HG02571 (cell line): ENCODE measurements around the gene PTPN1.
A peak's percentile ranks its signal among the peaks of the same experiment; 100 is the strongest.

Experiments
- ATAC-seq: cut with Tn5 transposase; IDR thresholded peaks from one replicate; pipeline ENCODE4 v1.9.1; 2021; ENCODE audit warnings: mild to moderate bottlenecking, moderate library complexity; ENCODE audit not compliant: unreplicated experiment

Gene PTPN1

GRCh38 chr20:50510706-50511542, 741 bp downstream of the PTPN1 start:
- ATAC-seq: no peak

GRCh38 chr20:50512323-50512722, 2.1 kb downstream of the PTPN1 start:
- ATAC-seq: no peak

- ATAC-seq: no peak
These were observed 3.2 kb downstream of the PTPN1 start for GRCh38 chr20:50513169-50514034.

GRCh38 chr20:50514035-50514337, 3.8 kb downstream of the PTPN1 start:
- no peak for ATAC-seq

- no peak for ATAC-seq
These were observed 4.6 kb downstream of the PTPN1 start for GRCh38 chr20:50514750-50515149.

- ATAC-seq: no peak
These were observed 5.4 kb downstream of the PTPN1 start for GRCh38 chr20:50515471-50516106.

- ATAC-seq: peak; percentile 45
These were observed 6.2 kb downstream of the PTPN1 start for GRCh38 chr20:50516180-50516934.

GRCh38 chr20:50516935-50517816, 7.0 kb downstream of the PTPN1 start:
- no peak for ATAC-seq

- ATAC-seq: no peak
These were observed 7.6 kb downstream of the PTPN1 start for GRCh38 chr20:50517817-50518154.

GRCh38 chr20:50518270-50518721, 8.1 kb downstream of the PTPN1 start:
- no peak for ATAC-seq

GRCh38 chr20:50519036-50519762, 9.0 kb downstream of the PTPN1 start:
- no peak for ATAC-seq

- no peak for ATAC-seq
These were observed 10.2 kb downstream of the PTPN1 start for GRCh38 chr20:50520222-50520880.

GRCh38 chr20:50521221-50522052, 11.3 kb downstream of the PTPN1 start:
- ATAC-seq: no peak

GRCh38 chr20:50522053-50522674, 12.0 kb downstream of the PTPN1 start:
- ATAC-seq: no peak

- no peak for ATAC-seq
These were observed 13.5 kb downstream of the PTPN1 start for GRCh38 chr20:50523552-50524167.

- ATAC-seq: no peak
These were observed 15.5 kb downstream of the PTPN1 start for GRCh38 chr20:50525681-50526080.

- ATAC-seq: no peak
These were observed 16.3 kb downstream of the PTPN1 start for GRCh38 chr20:50526403-50526989.
